GM12865 (cell line): ENCODE data around the gene HAPLN3.
"Not testable (repeated sequence)": the region's sequence is repeated elsewhere in the genome, so short reads cannot be mapped to it uniquely, and the experiment has no call there.

Source experiments
- DNase-seq: peaks from one replicate; pipeline ENCODE4 v3.0.0; 2010; ENCODE audit warnings: low read depth
- H3K4me3 ChIP-seq: 2 replicates; pipeline ENCODE4 v1.5.1; 2011; ENCODE audit warnings: mild to moderate bottlenecking, low read depth, low read length, control low read depth
- TF ChIP-seq, protein P1 (sequence below): IDR thresholded peaks from 2 replicates; pipeline ENCODE4 v1.5.1; 2011; ENCODE audit warnings: low read length, control low read depth, low read depth, inconsistent platforms; ENCODE audit not compliant: insufficient read depth; ENCODE audit errors: missing control alignments

HAPLN3 gene

DNA sequence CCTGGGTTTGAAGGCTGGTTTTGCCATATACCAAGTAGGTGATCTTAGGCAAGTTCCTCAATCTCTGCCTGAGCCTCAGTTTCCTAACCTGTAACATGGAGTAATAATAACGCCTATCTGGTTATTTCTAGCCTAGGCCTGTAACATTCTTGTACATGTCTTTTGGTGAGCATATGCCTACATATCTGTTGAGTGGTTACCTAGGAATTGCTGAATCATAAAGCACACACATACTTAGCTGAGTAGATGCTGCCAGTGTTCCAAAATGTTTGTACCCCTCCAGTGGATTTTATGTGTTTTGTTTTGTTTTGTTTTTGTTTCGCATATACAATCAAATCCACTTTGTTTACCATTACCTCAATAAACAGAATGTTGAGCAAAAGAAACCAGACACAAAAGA lies 35.2 kb upstream of the HAPLN3 start:
- TF ChIP-seq, protein P1, sequence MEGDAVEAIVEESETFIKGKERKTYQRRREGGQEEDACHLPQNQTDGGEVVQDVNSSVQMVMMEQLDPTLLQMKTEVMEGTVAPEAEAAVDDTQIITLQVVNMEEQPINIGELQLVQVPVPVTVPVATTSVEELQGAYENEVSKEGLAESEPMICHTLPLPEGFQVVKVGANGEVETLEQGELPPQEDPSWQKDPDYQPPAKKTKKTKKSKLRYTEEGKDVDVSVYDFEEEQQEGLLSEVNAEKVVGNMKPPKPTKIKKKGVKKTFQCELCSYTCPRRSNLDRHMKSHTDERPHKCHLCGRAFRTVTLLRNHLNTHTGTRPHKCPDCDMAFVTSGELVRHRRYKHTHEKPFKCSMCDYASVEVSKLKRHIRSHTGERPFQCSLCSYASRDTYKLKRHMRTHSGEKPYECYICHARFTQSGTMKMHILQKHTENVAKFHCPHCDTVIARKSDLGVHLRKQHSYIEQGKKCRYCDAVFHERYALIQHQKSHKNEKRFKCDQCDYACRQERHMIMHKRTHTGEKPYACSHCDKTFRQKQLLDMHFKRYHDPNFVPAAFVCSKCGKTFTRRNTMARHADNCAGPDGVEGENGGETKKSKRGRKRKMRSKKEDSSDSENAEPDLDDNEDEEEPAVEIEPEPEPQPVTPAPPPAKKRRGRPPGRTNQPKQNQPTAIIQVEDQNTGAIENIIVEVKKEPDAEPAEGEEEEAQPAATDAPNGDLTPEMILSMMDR, result no peak
- no peak for DNase-seq
- no peak overlapping the region for H3K4me3 ChIP-seq

DNA sequence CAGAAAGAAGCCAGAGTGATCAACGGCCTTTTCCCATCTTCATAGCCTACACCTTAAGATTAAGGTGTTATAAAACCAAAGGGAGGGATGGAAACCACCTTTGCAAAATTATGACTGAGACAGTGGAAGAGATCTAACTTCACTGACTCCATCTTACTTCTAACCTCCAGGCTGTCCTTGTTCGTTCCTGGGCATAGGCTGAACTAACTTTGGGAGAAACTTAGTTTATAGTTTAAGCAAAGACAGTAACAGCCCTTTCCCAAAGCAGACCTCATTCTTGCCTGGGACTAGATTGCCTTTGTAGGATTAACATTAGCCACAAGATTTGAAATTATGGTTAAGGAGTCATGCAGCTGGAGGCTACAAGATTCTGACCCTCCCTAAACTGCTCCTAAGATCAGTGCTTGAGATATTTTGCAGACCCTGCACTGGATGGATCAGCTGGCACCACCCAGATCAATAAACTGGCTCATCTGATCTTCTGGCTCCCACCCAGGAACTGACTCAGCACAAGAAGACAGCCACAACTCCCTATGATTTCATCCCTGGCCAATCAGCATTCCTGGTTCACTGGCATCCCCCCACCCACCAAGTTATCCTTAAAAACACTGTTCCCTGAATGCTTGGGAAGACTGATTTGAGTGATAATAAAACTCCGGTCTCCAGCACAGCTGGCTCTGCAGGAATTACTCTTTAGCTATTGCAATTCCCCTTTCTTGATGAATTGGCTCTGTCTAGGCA lies 34.2 kb upstream of the HAPLN3 start:
- DNase-seq, H3K4me3 ChIP-seq: not testable (repeated sequence)

DNA sequence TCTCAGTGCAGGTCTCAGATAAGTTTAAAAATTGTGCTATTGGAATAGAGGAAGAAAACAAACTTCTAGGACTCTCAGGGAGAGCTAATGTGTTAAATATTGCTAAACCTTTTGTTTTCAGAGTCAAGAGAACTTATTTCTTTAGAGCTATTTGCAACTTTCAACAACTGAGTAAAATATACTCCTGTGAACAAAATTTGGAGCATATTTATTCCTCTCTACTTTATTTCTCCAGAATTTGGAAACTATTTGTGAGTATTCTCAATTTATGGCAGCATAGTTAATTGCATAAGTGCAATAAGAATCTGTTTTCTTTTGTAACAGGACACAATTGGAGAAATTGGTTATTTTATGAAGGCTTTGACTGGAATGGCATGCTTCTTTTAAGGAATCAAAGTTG lies 32.8 kb upstream of the HAPLN3 start:
- DNase-seq, H3K4me3 ChIP-seq: not testable (repeated sequence)

DNA sequence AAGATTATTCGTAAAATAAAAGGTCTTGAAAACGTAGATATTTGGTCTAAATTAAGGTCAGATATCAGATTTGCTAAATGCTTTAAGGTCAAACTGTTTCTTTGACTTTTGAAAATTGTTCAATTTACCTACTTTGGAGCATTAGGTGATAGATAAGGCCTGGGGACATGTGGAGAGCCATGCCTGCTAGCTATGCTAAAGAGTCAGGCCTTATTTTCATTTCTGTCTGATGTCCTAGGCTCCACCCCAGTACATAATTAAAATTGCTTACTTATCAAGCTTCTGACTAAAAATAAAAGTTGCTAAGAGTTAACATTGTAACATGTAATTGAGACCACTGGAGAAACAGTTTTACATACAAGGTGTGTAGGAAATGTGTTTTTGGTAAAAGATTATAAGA lies 30.3 kb upstream of the HAPLN3 start:
- not testable (repeated sequence) for DNase-seq, H3K4me3 ChIP-seq

DNA sequence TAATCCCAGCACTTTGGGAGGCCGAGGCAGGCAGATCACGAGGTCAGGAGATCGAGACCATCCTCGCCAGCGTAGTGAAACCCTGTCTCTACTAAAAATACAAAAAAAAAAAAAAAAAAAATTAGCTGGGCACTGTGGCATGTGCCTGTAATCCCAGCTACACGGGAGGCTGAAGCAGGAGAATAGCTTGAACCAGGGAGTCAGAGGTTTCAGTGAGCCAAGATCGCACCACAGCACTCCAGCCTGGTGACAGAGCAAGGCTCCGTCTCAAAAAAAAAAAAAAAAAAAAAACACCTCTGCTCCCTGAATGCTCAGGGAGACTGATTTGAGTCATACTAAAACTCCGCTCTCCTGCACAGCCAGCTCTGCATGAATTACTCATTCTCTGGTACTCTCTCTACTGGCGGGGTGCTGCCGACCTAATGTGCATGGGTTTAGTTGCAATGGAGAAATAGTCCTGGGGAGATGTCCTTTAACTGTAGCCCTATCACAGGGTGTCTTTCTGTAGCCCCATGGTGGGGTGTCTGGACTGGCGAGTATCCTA lies 25.6 kb upstream of the HAPLN3 start:
- peak; percentile 71 for DNase-seq
- H3K4me3 ChIP-seq, result not testable (repeated sequence)

DNA sequence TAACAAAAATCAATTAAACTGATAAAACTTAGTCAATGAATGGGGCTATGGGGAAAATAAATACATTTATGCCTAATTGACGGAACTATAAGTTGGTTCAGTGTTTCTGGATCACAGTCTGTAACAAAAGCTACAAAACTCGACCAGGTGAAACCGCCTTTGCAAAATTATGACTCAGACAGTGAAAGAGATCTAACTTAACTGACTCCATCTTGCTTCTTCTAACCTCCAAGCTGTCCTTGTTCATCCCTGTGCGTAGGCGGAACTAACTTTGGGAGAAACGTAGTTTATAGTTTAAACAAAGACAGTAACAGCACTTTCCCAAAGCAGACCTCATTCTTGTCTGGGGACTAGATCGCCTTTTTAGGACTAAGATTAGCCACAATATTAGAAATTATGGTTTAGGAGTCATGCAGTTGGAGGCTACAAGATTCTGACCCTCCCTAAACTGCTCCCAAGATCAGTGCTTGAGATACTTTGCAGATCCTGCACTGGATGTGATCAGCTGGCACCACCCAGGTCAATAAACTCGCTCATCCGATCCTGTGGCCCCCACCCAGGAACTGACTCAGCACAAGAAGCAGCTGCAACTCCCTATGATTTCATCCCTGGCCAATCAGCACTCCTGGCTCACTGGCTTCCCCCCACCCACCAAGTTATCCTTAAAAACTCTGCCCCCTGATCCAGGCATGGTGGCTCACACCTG lies 25.0 kb upstream of the HAPLN3 start:
- TF ChIP-seq, protein P1, result no peak
- DNase-seq, result no peak
- H3K4me3 ChIP-seq, result no peak overlapping the region

DNA sequence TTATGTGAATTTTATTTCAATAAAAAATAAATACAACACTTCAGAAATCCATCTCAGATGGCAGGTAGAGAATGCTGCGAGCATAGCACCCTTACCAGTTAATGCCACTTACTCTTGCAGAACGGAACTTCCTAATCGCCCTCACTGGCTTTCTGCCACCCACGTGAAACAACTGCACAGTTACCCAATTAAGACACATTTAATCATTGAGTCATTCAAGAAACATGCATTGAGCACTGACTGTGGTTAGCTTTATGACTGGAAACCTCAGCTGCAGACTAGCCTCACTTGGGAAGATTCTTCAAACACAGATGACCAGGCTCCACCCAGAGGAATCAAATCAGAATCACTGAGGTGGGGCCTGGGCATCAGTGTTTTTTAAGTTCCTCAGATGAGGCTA lies 23.4 kb upstream of the HAPLN3 start:
- H3K4me3 ChIP-seq, result no peak overlapping the region
- TF ChIP-seq, protein P1, result no peak
- DNase-seq, result peak; percentile 72

DNA sequence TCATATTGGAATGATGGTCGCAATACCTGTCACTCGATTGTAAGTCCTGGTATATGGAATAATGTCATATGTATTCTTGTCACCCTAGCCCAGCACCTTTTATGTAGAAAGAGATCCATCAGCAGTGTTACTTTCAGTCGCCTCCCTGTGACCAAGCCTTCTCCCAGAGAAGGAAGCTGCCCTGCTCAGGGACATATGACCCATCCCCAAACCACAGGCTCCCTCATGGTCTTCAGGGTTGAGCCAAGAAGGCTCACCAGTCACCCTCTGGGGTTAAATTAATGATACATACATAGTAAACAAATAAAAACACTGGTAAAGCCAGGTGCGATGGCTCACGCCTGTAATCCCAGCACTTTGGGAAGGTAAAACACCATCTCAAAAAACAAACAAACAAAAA lies 22.4 kb upstream of the HAPLN3 start:
- H3K4me3 ChIP-seq, result no peak overlapping the region
- no peak for DNase-seq
- TF ChIP-seq, protein P1, result no peak

DNA sequence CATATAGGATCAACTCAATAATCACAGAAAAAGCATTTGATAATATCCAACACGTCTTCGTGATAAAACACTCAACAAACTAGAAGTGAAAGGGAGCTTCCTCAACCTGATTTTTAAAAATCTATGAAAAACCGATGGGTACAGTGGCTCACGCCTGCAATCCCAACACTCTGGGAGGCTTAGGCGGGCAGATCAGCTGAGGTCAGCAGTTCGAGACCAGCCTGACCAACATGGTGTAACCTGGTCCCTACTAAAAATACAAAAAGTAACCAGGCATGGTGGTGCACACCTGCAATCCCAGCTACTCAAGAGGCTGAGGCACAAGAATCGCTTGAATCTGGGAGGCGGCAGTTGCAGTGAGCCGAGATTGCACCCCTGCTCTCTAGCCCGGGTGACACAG lies 20.0 kb upstream of the HAPLN3 start:
- no peak for DNase-seq
- TF ChIP-seq, protein P1, result no peak
- H3K4me3 ChIP-seq, result no peak overlapping the region
